HCT116 (cell line): Measurements from ENCODE around the gene SEPHS2.

Experiments used
- EZH2phosphoT487 ChIP-seq: fragments of 200-600 bp; IDR thresholded peaks from 2 replicates; pipeline ENCODE4 v1.6.1; 2018; ENCODE audit warnings: antibody characterized with exemption, borderline replicate concordance
- RAD21 ChIP-seq: IDR thresholded peaks from 2 replicates; pipeline ENCODE4 v1.6.1; 2012; ENCODE audit warnings: low read depth, mild to moderate bottlenecking
- TCF7L2 ChIP-seq: IDR thresholded peaks from 2 replicates; pipeline ENCODE4 v1.7.0; 2011; ENCODE audit warnings: borderline replicate concordance, inconsistent platforms; ENCODE audit not compliant: insufficient read depth, insufficient read length; ENCODE audit errors: extremely low read depth
- YY1 ChIP-seq: IDR thresholded peaks from 2 replicates; pipeline ENCODE4 v1.6.1; 2011; ENCODE audit warnings: low read length, low read depth, moderate library complexity, mild to moderate bottlenecking; ENCODE audit not compliant: insufficient replicate concordance; ENCODE audit errors: extremely low read depth

DNA sequence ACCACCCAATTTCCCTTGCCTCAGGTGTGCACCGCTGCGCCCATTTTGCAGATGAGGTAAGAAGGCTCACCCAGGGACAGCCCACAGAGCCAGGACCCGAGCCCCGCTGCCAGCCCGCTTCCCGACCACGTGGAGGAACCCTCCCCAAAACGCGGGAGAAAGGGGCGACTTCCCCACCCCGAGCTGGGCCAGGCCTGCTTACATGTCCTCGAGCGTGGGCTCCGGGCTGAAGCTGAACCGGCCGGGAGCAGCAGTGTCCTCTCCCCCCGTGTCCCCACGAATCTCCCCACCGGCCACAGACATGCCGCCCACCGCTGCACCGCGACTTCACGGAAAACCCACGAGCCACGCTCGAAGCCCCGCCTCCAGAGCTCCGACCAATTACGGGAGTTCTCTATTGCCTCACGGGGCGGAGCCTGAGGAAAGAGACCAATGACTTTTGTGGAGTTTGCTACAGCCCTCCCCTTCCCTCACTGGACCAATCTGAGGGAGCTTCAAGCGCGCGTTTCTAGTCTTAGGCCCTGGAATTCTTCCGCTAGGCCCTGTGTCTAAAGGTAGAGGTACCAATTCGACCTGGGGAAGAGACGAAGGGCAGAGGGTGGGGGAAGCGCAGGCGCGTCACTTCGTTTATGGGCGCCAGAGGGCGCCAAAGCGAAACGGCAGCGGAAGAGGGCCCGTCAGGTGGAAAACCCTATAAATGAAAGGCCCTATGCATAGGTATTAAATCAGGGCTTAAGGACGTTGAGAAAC lies 15.8 kb downstream of the SEPHS2 start, which contains the start of gene DCTPP1:
- TF ChIP-seq EZH2phosphoT487 (no peak), YY1 (peak; percentile 73), RAD21 (peak; percentile 89), TCF7L2 (no peak)
